CMK (cell line): Measurements from ENCODE around the gene CA14.
"Not testable (repeated sequence)": the region's sequence is repeated elsewhere in the genome, so short reads cannot be mapped to it uniquely, and the experiment has no call there.

Experiments used
- DNase-seq: peaks from one replicate; pipeline ENCODE4 v3.0.0-alpha.2; 2010; ENCODE audit warnings: low read depth

The CA14 gene

DNA sequence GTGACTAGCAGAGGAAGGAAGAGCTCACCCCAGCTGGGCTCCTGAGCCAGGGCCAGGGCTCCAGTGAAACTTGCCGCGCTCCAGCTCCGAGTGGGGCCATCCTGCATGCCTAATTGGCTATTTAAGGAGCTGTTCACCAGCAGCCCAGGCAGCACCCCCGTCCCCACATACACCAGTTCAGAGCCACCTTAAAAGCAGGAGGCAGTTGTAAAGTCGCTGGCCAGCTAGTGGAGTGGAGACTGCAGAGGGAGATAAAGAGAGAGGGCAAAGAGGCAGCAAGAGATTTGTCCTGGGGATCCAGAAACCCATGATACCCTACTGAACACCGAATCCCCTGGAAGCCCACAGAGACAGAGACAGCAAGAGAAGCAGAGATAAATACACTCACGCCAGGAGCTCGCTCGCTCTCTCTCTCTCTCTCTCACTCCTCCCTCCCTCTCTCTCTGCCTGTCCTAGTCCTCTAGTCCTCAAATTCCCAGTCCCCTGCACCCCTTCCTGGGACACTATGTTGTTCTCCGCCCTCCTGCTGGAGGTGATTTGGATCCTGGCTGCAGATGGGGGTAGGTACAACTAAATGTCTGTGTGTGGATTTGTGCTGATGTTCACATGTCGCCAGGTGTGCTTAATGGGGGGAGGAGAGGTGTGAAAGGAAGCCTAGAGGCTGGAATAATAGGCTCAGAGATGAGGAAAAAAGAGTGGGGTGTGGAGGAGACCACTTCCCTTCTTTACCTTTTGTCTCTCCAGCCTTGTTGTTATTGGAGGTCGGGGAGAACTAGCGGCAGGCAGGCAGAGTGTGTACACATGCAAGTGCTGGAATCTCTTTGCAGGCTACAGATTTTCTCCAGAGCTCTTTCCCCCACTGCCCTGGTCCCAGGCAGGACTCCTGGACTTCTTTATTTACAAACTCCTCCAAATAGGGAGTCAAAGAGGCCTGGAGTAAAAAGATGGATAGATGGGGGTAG is at the start of gene CA14:
Gene CA14 (plus strand): TSS at position 151 of the 962 bp plus-strand sequence. CDS start 355 bp downstream, at position 506.
- no peak for DNase-seq

DNA sequence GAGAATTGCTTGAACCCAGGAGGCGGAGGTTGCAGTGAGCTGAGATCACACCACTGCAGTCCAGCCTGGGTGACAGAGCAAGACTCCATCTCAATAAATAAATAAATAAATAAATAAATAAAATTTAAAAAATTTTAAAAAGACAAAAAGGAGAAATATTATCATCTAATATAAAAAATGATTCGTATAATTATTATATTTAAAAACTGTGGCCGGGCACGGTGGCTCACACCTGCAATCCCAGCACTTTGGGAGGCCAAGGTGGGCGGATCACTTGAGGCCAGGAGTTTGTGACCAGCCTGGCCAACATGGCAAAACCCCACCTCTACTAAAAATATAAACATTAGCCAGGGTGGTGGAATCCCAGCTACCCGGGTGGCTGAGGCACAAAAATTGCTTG is 49.1 kb upstream of the CA14 start:
- not testable (repeated sequence) for DNase-seq

DNA sequence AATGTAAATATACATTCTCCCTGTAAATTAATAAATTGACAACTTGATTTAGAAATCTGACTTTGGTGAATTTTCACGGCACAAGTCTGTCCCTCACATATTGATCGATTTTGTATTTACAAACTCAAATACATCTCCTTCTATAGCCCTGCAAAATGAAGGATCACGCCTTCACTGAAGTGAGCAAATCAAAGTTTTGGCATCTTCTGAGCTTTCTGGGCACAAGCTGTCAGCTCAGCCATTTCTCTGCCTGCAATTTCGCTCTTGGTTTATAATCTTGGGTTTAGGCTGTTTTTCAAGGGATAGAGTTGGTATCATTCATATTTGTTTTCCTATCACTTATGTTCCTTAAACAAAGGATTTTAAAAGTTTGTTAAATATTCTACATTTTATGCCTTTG is 47.5 kb upstream of the CA14 start:
- DNase-seq: no peak

DNA sequence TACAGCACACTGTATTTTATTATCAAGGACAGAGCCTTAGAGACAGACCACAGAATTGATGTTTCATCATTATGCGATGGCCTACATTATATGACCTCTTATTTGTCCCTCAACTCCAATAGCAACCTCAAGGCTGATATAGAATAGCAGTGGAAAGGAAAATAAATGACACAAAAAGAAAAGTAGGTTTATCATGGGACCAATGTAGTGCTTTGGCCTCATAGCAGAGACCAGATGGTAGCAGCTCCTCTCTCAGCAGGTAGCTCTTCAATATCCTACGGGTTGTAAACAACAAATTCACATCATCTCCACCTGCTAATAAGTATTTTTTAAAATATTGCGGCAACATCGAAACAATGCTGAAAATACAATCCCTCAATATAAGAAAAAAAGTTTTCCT is 46.9 kb upstream of the CA14 start:
- no peak for DNase-seq

DNA sequence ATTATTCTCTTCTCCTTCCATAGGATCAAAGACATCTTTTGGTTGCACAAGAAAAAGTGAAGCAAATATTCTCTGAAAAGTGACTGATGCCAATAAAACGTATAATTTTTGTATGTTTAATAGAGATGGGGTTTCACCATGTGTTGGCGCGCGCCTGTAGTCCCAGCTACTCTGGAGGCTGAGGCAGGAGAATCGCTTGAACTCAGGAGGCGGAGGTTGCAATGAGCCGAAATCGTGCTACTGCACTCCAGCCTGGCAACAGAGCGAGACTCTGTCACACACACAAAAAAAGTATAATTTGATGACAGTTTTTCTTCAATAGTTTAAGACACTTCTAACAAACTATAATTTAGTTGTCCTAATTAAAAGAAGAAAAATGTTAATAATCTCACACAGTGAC is 45.5 kb upstream of the CA14 start:
- DNase-seq: no peak

DNA sequence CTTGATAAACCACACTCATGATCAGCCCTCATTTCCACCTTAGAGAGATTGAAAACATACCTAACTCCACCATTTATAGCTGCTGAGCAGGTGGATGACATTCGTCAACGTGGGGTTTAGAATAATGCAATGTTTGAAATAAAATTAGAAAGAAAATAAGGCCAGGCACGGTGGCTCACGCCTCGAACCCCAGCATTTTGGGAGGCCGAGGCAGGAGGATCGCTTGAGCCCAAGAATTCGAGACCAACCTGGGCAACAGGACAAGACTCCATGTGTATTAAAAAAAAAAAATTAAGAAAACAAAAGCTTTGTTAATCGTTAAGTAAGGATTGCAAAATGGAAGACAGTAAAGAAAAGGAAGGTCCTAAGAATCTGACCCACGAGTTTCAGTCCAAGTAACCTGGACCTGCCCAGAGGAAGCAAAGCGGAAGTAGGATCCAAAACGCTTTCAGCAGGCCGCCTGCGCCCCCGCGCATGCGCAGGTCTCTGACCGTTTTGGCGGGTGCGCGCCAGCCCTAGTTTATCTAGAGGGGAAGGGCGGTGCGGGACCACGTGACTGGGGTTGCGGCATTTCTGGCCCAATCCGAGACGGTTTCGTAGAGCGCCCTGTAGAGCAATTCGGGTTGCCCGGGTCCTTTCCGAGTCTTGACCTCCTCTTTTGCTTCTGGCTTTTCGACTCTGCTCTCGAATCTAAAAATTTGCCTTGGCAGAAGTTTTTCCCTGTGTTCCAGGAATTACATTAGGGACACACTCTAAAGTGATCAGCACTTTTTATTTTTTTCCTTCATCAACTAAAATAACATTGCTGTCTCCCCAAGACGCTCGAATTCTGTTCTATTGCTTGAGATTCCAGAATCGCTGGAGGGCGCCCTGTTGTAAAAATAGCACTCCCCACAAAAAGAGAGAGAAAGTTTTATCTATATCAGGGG is 44.1 kb upstream of the CA14 start:
- DNase-seq: peak; percentile 90

DNA sequence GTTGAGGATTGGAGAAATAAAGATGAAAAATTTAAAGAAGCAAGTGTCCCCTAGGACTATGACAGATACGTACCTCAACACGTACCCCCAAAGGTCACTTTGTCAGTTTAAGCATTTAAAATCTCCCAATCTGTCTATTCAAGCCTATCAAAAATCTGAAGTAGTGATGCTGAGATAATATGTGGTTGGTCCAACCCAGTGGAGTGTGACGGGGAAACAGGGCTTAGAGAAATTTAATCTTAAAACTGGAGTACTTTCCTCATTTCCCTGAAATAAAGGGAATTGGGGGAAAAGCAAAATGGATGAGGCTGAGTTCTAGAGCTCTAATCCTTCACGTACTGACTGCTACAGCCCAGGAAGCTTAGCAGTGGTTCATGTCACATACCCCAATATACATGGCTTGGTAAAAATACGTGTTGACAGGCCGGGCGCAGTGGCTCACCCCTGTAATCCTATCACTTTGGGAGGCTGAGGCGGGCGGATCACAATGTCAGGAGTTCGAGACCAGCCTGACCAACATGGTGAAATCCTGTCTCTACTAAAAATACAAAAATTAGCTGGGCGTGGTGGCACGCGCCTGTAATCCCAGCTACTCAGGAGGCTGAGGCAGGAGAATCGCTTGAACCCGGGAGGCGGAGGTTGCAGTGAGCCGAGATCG is 43.3 kb upstream of the CA14 start:
- not testable (repeated sequence) for DNase-seq

DNA sequence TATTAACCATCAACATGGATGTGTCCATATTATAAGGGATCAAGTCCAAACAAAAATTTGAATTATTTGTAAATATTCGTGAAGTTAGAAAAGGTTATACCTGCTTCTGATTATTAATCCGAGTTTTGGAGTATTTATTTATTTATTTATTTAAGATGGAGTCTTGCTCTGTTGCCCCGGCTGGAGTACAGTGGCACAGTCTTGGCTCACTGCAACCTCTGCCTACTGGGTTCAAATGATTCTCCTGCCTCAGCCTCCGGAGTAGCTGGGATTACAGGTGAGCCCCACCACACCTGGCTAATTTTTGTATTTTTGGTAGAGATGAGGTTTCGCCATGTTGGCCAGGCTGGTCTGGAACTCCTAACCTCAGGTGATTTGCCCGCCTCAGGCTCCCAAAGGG is 41.7 kb upstream of the CA14 start:
- DNase-seq: not testable (repeated sequence)

DNA sequence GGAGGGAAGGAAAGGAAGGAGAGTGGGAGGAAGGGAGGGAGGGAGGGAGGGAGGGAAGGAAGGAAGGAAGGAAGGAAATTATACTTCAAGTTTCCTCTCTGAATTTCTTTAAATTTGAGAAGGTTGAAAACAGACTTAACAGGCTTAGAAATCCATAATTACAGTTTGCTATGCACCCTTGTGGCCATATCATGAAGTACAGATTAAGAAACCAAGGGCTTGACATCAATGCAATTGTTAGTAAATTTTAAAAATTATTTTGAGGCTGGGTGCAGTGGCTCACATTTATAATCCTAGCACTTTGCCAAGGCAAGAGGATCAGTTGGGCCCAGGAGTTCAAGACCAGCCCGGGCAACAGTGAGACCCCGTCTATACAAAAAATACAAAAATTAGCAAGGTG is 36.0 kb upstream of the CA14 start:
- DNase-seq: no peak

DNA sequence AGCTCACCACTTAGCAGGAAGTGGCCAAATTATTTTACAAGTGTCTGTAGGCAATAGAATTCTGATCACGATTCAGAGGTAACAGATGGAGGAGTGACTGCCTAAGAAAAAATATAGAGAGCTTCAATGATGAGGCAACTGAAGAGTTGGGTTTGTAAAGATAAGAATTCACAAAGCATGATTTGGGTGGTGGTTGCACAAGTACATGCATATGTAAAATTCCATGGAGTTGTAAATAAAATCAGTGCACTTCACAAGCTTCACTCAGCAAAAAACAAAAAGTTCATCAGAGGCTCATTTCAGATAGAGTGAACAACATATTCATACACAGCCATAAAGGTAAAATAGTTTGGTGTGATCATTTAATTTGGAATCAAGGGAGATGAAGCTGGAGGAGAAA is 32.6 kb upstream of the CA14 start:
- no peak for DNase-seq

DNA sequence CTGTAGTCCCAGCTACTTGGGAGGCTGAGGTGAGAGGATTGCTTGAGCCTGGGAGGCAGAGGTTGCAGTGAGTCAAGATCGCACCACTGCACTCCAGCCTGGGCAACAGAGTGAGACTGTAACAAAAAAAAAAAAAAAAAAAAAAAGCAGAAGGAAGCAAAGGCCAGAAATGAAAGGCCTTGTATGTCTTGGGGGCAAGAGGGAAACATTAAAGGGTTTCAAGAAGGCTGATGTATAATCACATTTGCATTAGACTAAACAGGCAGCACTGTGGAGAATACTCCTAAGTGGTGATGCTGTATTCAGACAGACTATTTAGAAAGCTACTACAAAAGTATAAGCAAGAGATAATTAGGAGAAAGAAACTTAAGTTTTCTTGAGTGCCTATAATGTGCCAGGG is 32.0 kb upstream of the CA14 start:
- DNase-seq: no peak

DNA sequence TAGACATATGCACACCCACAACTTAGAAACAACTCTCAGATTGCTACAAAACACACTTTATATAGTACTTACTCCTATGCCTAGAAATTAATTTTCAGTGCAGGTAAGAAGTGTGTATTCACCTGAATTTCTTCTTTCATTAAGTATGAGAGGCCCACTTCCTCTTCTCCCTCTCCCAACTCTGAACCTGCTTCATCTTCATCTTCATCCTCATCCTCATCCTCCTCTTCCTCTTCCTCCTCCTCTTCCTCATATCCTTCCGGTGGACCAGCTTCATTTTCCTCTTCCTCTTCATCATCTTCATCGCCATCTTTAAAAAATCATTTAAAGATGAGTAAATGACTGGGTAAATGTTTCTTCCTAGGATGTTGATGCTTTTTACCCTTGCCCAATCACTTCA is 31.1 kb upstream of the CA14 start:
- no peak for DNase-seq

DNA sequence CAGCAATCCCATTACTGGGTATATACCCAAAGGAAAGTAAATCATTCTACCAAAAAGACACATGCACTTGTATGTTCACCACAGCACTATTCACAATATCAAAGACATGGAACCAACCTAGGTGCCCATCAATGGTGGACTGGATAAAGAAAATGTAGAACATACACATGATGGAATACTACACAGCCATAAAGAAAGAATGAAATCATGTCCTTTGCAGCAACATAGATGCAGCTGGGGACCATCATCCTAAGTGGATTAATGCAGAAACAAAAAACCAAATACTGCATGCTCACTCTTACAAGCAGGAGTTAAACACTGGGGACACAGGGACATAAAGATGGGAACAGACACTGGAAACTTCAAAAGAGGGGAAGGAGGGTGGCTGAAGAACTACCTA is 30.3 kb upstream of the CA14 start:
- DNase-seq: no peak

DNA sequence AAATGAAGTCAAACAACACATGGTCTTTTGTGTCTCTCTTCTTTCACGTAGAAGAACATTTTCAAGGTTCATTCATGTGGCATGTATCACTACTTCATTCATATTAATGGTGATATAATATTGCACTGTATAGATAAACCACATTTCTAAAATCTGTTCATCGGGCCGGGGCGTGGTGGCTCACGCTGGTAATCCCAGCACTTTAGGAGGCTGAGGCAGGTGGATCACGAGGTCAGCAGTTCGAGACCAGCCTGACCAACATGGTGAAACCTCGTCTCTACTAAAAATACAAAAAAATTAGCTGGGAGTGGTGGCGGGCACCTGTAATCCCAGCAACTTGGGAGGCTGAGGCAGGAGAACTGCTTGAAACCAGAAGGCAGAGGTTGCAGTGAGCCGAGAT is 29.3 kb upstream of the CA14 start:
- not testable (repeated sequence) for DNase-seq

DNA sequence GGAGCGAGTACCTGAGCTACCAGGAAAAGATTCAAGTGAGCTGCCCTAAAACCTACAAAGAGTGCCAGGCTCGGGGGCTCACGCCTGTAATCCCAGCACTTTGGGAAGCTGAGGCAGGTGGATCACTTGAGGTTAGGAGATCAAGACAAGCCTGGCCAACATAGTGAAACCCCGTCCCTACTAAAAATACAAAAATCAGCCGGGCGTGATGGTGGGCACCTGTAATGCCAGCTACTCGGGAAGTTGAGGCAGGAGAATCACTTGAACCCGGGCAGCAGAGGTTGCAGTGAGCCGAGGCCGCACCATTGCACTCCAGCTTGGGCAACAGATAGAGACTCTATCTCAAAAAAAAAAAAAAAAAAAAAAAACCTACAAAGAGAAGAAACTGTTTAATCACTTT is 24.7 kb upstream of the CA14 start:
- not testable (repeated sequence) for DNase-seq

DNA sequence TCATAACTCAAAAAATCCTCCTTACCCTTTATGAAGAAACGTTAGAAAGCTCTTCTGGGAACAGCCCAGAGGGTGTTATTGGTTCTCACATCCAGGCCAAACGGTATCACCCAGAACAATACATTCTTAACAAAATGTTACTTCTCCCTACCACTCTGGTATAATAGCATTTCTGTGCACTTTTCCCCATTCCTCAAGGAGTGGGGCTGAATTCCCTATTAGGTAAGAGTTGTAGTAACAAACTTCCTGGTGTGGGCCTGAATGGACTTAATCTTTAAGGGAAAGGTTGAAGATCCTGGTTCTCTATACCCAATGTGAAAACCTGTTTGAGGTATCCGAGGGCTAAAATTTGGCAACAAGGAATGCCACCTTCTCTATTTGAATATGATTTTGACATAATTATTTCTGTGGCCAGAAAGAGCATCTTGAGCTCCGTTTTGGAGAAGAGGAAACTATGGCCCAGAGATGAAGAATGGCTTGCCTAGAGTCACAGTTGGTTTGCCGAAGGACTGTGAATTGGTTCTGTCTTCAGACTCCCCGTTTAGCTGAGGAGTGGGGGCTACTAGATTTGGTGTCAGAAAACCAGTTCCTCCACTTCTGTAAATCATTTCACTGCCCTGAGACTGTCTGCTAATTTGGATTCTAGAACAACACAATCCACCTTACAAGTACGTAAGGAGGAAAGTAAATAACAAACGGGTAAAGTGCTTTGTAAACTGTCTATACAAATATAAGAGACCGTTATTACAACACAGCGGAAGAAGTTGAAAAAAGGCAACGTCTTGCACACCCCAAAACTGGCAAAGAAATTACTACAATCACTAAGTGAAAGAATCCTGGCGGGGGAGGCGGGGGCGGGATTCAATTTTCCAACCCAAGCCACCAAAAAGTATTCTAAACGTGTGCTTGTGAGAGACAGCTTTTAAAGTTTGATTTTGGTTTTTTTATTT is 23.9 kb upstream of the CA14 start:
- DNase-seq: no peak

DNA sequence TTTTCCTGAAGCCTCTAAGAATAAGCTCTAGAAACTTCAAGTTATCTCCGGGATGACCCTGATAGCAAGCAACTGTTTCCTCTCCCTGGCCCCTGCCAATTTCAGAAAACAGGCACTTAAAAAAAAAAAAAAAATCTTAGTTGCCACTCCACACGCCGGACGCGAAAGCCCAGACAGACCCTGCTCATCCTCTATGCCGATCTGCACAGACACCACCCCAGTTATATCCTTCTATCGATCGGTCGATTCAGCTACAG is 23.3 kb upstream of the CA14 start:
- no peak for DNase-seq

DNA sequence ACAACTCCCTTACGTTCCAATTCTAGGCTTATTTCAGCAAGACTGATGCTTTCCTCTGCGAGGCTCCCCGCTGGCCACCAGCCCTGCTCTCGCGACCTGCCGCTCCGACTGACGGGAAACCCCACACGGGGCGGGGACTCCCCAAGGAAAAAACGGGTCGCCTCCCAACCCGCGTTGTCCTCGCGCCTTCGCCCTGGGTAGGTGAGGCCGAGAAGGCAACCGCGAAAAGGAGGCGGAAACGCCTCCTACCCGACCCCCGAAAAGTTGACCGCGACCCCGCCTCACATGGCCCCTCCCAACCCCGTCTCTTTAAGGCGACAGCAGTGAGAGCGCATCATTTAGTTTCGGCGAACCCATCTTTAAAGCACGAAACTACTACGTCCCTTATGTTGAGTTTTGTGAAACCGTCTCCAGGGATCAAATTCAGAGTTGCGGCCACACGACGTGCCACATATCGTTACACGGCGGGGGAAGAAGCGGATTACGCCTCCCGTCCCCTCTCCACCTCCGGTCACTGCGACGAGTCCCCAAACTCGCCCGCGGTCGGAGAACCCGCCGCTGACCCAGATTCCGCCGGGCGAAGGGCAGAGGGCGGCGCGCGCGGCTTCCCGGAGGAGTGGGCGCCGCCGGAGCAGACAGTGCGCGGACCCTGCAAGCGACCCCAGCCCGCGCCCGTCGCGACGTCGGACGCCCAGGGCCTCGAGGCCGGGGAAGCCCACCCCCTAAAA is 22.8 kb upstream of the CA14 start:
- peak; percentile 79 for DNase-seq

DNA sequence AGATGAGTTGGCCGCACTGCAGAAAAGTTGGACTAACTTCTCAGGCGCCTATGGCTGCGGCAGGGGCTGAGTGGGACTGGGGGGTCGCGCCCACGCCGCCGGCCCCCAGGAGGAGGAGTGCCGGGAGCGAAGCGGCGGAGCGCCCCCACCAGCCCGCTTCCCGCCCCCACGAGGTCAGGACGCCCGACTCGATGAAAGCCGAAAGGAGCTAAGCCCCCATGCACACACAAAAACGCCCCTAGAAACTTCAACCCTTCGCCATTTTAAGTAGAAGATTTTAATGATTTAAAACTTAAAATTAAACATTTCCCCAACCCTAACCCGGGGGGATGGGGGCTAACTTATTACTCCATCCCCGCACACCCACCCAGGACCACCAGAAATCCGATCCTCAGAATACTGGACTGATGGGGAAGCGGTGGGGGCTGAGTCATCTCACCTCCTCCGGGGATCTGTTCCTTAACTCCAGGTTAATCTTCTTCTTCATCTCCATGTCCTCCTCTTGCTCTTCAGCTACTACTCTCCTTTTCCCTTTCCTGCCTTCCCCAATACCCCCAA is 22.2 kb upstream of the CA14 start:
- DNase-seq: no peak

DNA sequence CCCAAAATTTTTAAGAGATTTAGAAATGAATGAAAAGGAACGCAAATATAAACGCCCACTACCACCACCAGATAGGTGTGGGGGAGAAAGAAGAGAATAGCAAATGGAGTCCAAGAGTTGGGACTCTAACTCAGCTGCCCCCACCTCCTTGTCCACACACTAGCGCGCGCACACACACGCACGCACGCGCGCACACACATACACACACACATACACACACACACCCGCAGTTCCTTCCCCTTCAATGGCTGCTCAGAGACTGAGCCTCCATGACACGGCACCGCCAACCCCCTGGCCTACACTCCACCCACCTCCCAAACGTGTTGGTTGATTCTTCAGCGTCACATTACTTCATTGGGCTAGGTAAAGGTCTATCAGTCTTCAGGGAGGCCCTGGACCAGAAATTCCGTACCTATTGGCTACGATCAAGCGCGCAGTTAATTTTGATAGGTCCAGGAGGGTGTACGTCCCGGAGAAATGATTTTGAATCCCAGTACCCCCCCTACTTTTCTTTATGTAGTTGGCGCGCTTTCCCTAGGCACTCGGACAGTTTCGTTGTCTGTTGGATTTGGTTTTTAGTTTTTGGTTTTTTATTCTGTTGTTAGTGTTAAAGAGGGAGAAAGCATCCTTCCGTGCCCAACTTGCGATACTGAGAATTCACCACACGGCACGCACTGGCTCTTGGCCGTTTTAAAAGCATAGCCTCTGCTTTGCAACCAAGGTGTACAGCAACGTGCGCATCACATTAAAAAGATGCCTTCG is 21.5 kb upstream of the CA14 start, which contains the start of gene ANP32E:
Gene ANP32E (minus strand): TSS at position 261 of the 762 bp plus-strand sequence. CDS start 326 bp downstream, outside the sequence.
- DNase-seq: peak; percentile 96
